ENCODE measurements around the gene FBLN2.

DNA sequence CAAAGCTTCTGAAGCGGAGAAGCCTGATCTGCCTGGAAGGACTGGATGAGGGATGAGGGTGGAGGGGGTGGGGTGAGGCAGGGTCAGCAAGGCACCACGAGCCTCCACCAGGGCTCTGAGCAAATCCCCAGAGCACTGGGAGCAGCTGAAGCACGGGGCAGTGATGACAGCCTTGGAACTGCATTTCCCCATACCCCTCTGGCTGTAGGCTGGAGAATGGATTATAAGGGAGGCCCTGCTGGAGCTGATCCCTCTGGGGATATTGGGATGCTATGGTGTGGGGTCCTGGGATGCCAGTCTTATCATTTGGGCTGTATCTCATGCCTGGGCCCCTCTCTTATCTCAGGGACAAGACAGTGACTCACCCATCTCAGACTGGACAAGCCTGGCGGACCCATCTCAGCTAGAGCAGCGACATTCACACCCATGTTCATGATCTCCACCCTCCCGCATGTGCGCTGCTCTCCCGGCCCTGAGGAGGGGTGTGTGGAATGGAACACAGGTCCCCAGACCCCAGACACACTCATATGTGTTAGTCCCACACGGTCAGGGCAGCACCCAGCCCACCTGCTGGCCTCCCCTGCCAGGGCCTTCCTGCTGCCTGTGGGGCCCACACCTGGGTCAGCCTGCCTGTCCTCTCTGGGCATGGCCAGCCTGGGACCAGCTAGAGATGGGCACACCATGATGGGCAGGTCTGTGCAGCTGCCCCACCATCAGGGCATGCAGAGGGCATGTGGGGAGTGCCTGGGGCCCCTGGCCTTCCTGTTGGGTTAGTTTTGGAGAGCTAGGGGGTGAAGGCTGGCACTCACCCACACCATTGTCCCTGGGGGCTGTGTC, 97.1 kb downstream of the FBLN2 start:
- TF ChIP-seq, protein P1, sequence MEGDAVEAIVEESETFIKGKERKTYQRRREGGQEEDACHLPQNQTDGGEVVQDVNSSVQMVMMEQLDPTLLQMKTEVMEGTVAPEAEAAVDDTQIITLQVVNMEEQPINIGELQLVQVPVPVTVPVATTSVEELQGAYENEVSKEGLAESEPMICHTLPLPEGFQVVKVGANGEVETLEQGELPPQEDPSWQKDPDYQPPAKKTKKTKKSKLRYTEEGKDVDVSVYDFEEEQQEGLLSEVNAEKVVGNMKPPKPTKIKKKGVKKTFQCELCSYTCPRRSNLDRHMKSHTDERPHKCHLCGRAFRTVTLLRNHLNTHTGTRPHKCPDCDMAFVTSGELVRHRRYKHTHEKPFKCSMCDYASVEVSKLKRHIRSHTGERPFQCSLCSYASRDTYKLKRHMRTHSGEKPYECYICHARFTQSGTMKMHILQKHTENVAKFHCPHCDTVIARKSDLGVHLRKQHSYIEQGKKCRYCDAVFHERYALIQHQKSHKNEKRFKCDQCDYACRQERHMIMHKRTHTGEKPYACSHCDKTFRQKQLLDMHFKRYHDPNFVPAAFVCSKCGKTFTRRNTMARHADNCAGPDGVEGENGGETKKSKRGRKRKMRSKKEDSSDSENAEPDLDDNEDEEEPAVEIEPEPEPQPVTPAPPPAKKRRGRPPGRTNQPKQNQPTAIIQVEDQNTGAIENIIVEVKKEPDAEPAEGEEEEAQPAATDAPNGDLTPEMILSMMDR (conservative IDR thresholded peaks at IDR 0.05; ENCODE audit: low read depth, low read length): no peak
- TF ChIP-seq SMC3 (IDR thresholded peaks at IDR 0.05; ENCODE audit: low read depth, low read length) (no peak), MXI1 (IDR thresholded peaks at IDR 0.05; ENCODE audit: borderline replicate concordance, low read depth, low read length) (no peak), MAFK (IDR thresholded peaks at IDR 0.05; ENCODE audit: low read depth, low read length) (no peak)

Measured in IMR-90 (cell line).